Stimulated activated CD4-positive, alpha-beta T cell treated with anti-CD3 and anti-CD28 coated beads, Interleukin-4, amount 100 ng/mL, for 1 hour (primary cell): ENCODE measurements around the gene KRTAP10-4.
A peak's percentile ranks its signal among the peaks of the same experiment; 100 is the strongest.
"Not testable (repeated sequence)": the region's sequence is repeated elsewhere in the genome, so short reads cannot be mapped to it uniquely, and the experiment has no call there.

Experiments
- DNase-seq: peaks from one replicate; pipeline ENCODE4 v3.0.0-alpha.2; 2020

The KRTAP10-4 gene

GRCh38 chr21:44580231-44580821 lies 6.8 kb downstream of the KRTAP10-4 start, which contains the start of gene KRTAP10-5:
KRTAP10-5 (minus strand) TSS chr21:44580604; CDS start chr21:44580578, 26 bp downstream.
- DNase-seq, result not testable (repeated sequence)

GRCh38 chr21:44581158-44581557 lies 7.6 kb downstream of the KRTAP10-4 start:
- no peak for DNase-seq

DNA sequence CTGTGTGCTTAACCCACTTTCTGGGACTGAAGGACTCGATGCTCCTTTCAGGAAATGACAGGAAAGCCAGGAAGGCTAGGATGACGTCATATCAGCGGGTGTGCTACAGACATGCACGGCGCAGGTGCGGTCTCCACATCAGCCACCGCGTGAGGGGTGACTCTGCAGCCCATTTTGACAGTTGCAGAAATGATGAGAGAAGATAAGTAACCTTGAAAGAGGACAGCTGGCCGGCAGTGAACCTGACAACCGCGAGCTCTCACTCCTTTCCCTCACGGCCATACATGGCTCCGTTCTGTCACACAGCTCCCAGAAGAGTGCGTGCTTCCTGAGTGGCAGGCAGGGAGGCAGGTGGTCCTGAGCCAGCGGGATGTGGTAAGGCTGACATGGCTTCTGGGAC lies 8.5 kb downstream of the KRTAP10-4 start:
- DNase-seq, result no peak

DNA sequence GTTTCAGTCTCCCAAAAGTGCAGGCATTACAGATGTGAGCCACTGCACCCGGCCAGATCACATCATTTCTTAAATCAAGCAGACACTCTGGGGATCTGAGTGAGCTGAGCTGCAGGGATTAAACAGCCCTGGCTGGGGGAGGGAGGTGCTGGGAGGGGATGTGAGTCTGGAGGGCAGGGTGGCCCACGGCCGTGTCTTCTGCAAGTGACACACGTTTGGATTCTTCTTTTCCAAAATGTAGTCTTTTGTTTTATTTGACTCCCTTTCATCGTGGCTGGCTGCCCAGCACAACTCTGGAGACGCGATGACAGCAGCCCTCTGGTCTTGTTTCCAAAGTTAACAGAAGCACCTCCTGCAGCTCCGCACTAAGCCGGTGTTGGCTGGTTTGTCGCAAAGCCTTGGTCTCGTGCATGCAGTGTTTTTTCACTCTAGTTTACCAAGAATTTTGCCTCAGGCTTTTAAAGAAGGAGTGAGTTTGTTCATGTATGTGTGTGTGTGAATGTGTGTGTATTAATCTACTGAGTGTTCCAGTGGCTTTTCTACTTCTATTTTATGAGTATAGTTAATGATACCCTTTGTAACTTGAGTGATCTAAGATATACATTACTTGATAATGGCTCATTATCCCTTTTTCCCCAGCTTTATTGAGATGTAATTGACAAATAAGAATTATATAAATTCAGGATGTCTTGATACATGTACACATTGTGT lies 9.7 kb downstream of the KRTAP10-4 start:
- DNase-seq, result no peak

DNA sequence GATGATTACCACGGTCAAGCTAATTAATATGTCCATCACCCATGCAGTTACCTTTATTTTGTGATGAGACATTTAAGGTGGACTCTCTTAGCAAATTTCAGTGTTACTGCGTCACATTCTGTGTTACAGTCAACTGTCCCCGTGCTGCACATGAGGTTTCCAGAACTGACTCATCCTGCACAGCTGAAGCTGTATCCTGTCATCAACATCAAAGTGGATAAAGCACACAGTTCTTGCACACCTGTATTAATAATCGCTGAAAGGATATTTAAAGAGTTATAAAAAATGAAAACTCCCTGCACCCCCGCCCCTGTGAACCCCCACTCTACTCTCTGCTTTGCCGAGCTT lies 10.2 kb downstream of the KRTAP10-4 start:
- peak; percentile 24 for DNase-seq

DNA sequence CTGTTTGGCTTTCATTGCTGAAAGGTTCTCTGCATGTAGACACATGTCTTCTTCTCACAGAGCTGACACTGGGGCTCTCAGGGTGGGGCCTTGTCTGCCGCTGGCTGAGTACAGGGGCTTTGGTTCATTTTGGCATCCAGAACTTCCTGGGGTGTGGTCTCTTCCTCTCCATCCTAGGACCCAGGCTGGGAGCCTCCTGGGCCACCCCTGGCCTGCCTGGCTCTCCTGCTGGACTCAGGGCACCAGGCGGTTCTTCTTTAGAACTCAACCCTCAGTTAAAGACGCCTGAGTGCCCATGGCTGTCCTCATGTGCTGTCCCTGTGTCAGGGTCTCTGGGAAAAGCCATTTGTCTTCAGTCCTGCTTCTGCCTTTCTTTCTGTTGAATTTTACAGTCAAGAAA lies 12.4 kb downstream of the KRTAP10-4 start:
- DNase-seq, result no peak

DNA sequence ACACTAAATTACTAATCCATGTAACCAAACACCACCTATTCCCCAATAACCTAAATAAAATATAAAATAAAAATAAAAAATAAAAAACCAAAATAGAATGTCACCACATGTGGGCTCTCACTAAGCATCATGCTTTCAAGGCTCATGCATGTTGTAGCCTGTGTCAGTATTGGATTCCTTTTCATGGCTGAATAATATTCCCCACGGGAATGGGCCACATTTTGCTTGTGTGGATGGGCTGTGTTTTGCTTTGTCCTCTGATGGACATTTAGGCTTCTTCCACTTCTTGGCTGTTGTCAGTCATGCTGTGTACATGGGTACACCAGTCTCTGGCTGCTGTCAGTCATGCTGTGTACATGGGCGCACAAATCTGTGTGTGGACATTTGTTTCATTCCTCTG lies 15.6 kb downstream of the KRTAP10-4 start:
- DNase-seq, result no peak

DNA sequence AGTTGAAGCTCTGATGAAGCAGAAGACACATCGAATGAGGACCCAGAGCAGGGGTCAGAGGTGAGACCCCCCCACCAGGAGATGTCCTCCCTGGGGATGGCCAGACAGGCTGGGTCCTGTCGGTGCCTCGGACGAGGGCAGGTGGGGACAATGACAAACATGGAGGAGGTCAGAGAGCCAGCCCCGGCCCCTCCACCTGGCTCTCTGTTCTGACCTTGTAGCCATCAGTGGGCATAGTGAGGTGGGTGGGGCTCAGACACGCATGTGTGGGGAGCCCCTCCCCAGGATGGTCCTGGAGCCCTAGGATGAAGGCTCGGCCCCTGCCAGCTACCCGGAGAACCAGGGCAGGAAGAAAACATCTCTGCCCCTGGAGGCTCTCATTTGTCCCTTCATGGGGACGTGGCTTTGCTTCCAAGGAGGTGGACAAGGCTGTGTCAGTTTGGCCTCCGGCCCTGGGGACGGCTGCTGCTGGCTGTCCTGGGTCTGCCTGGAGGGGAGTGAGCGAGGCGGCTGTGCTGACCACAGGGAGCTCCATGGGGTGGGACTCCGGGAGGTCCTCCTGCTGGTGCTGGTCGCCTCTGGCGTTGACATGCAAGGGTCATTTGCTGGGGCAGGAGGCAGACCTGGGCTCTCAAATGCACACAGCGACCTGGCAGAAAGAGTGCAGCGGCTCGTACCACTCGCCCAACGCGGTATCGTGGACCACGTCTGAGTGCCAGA lies 16.2 kb downstream of the KRTAP10-4 start:
- DNase-seq, result no peak

GRCh38 chr21:44590311-44590721 lies 16.8 kb downstream of the KRTAP10-4 start:
- no peak for DNase-seq

- DNase-seq, result not testable (repeated sequence)
These were observed 17.6 kb downstream of the KRTAP10-4 start for GRCh38 chr21:44590897-44591800.

GRCh38 chr21:44591801-44592130 lies 18.2 kb downstream of the KRTAP10-4 start:
- not testable (repeated sequence) for DNase-seq

DNA sequence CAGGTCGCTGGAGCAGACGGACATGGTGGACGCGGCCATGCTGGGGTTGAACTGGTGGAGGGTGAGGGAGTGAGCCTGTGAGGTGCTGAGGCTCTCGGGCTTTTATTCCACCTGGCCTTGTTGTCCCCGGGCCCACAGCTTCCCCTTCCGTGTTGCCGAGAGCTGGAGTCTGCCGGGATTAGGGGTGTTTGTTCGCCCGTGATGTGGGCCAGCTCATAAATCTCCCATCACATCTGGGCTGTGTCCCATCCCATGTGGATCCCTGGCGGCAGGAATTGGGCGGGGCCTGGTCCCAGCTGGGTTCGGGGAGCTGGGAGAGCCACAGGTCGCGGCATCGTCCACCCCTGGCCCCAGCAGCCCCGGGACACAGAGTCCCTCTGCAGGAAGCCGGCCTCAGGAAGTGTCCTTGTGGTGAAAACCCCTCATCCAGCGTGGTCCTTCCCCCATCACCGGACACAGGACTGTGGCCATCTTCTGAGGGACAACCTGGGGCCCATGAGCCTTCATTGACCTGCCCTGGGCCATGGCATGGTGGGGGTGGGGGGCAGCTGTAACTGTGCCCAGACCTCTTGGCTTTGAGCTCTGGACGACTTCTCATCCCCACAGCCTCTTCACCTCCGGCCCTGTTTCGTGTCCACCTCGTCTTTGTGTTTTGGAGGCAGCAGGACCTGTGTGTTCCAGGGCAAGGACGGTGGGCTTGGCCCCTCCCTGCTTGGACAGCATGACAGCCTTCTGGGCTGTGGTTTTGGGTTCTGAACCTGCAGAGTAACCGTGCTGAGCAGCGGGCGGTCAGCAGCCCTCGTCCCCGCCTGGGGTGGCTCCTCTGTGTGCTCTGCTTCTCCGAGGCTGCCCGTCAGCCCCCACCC lies 19.1 kb downstream of the KRTAP10-4 start, which contains the start of gene KRTAP10-6:
TSS of gene KRTAP10-6 (minus strand) at position 60 of the 866 bp plus-strand sequence. CDS start at position 39, 21 bp downstream.
- DNase-seq, result no peak

- DNase-seq, result no peak
These were observed 20.3 kb downstream of the KRTAP10-4 start for GRCh38 chr21:44593598-44594405.

GRCh38 chr21:44594406-44594916 lies 20.9 kb downstream of the KRTAP10-4 start:
- DNase-seq, result no peak

GRCh38 chr21:44595524-44595923 lies 22.0 kb downstream of the KRTAP10-4 start:
- DNase-seq, result no peak

- DNase-seq, result no peak
These were observed 22.7 kb downstream of the KRTAP10-4 start for GRCh38 chr21:44596068-44596725.

- DNase-seq, result no peak
These were observed 24.5 kb downstream of the KRTAP10-4 start for GRCh38 chr21:44598061-44598460.

GRCh38 chr21:44599264-44600029 lies 25.9 kb downstream of the KRTAP10-4 start:
- no peak for DNase-seq
